GM12873 (cell line): ENCODE measurements around the gene USP31.

Source experiments
- TF ChIP-seq, protein P1 (sequence below): IDR thresholded peaks from 2 replicates; pipeline ENCODE4 v1.5.1; 2012; ENCODE audit warnings: low read depth, mild to moderate bottlenecking, moderate library complexity, low read length, control low read depth; ENCODE audit not compliant: insufficient read depth; ENCODE audit errors: missing control alignments

The USP31 gene

DNA sequence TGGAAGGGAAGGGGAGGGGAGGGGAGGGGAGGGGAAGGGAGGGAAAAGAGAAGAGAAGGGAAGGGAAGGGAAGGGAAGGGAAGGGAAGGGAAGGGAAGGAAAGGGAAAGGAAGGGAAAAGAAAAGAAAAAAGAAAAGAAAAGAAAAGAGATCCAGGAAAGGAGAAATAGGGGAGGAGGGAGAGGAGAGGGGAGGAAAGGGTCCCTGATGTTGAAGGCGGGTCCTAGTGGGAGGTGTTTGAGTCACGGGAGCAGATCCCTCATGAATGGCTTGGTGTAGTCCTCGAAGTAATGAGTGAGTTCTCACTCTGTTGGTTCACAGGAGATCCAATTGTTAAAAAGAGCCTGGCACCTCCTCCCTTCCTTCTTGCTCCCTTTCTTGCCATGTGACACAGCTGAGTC lies 6.9 kb upstream of the USP31 start:
- TF ChIP-seq, protein P1, sequence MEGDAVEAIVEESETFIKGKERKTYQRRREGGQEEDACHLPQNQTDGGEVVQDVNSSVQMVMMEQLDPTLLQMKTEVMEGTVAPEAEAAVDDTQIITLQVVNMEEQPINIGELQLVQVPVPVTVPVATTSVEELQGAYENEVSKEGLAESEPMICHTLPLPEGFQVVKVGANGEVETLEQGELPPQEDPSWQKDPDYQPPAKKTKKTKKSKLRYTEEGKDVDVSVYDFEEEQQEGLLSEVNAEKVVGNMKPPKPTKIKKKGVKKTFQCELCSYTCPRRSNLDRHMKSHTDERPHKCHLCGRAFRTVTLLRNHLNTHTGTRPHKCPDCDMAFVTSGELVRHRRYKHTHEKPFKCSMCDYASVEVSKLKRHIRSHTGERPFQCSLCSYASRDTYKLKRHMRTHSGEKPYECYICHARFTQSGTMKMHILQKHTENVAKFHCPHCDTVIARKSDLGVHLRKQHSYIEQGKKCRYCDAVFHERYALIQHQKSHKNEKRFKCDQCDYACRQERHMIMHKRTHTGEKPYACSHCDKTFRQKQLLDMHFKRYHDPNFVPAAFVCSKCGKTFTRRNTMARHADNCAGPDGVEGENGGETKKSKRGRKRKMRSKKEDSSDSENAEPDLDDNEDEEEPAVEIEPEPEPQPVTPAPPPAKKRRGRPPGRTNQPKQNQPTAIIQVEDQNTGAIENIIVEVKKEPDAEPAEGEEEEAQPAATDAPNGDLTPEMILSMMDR: no peak

DNA sequence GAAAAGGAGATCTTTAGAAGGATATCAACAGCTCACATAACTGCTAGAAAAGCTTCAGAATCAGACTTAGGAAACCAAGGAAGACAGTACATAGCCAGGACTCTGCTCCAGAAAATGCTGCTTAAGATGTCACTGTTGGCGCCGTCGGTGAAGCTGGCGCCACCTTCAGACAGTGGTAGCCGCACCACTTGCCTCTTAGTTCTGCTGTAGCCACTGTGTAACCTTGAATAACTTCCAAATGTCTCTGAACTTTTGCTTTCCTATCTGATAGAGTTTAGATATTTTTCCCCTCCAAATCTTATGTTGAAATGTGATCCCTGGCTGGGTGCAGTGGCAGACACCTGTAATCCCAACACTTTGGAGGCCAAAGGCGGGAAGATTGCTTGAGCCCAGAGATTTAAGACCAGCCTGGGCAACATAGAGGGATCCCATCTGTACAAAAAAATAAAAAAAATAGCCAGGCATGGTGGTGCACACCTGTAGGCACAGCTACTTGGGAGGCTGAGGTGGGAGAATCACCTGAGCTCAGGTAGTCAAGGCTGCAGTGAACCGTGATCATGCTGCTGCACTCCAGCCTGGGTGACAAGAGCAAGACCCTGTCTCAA lies 6.3 kb upstream of the USP31 start:
- TF ChIP-seq, protein P1: peak; percentile 59

GRCh38 chr16:23152386-23153178 lies 3.3 kb upstream of the USP31 start:
- TF ChIP-seq, protein P1: no peak

GRCh38 chr16:23149993-23150364 lies 727 bp upstream of the USP31 start:
- TF ChIP-seq, protein P1: no peak

DNA sequence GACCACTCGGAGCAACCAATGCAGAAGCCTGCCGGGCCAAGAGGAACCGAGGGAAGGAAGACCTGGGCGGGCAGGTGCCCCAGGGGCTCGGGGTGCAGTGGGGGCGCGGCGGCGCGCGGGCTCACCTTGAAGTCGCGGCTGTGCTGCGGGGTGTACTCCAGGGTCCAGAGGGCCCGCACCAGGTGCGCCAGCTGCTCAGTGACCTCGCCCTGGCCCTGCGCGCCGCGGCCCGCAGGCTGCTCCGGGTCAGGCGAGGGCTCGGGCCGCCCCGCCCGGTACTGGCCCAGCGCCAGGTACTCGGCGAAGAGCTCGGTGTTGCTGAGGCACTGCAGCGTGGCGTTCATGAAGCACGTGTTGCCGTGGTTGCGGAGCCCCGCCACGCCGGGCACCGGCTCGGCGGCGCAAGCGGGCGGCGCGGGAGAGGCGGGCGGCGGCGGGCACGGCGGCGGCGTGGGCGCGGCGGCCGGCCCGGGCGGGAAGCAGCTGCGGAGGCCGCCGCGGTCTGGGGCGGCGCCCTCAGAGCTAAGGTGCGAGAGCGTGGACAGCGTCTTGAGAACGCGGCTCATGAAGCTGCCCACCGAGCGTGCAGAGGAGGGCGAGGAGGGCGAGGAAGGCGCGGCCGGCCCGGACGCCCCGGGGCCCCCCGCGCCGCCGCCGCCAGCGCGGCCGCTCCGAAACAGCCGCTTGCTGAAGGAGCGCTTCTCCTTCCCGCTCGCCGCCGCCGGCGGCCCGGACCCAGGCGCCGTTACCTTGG lies 562 bp downstream of the USP31 start:
- TF ChIP-seq, protein P1: no peak

DNA sequence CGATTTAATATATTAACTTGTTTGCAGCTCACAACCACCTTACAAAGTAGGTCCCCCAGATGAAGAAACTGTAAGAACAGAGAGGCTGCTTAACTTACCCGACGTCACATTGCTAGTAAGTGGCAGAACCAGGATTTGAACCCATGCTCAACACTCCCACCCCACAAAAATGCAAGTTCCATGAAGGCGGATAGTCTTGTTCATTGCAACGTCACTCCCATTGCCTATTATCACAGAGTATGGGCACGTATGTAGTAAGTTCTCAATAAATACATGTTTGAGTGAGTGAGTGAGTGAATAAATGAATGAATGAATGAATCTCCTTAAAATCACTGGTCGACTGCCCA lies 1.1 kb downstream of the USP31 start:
- TF ChIP-seq, protein P1: no peak

GRCh38 chr16:23147666-23148065 lies 1.6 kb downstream of the USP31 start:
- TF ChIP-seq, protein P1: no peak
